ENCODE measurements around the gene BRINP3. TPM values are rescaled to one million over a fixed set of nuclear protein-coding genes. Genes with fewer than 3 reads are reported as not detected.

Gene BRINP3
- total RNA-seq, 1 donor from 2014 or later = 0.25 TPM

- peaks cover 14% of the 10 kb centered on the region for H3K9me3 Mint-ChIP-seq
- DNase-seq (ENCODE audit: low spot score in 2 of 2, unreplicated experiment in 2 of 2) = no peak
- TF ChIP-seq CTCF (IDR thresholded peaks at IDR 0.05; ENCODE audit: unreplicated experiment) = no peak
- no peak overlapping the region for H3K27ac Mint-ChIP-seq
- H3K36me3 Mint-ChIP-seq = peaks cover 2% of the 10 kb centered on the region
- no peaks in the 10 kb centered on the region for H3K4me1 Mint-ChIP-seq
- H3K27me3 Mint-ChIP-seq (ENCODE audit: low read depth) = peaks cover 2% of the 10 kb centered on the region
- no peak overlapping the region for H3K4me3 Mint-ChIP-seq
Observed at GRCh38 chr1:190296453-190296852, 181.2 kb downstream of the BRINP3 start.

GRCh38 chr1:190289897-190290296 is 187.8 kb downstream of the BRINP3 start:
- no peak overlapping the region for H3K27ac Mint-ChIP-seq
- DNase-seq (ENCODE audit: low spot score in 2 of 2, unreplicated experiment in 2 of 2) = no peak
- no peak for TF ChIP-seq CTCF (IDR thresholded peaks at IDR 0.05; ENCODE audit: unreplicated experiment)

GRCh38 chr1:190286111-190286510 is 191.6 kb downstream of the BRINP3 start:
- no peak for TF ChIP-seq CTCF (IDR thresholded peaks at IDR 0.05; ENCODE audit: unreplicated experiment)
- Mint-ChIP-seq H3K4me3 (no peak overlapping the region), H3K4me1 (no peaks in the 10 kb centered on the region), H3K27ac (no peak overlapping the region), H3K36me3 (no peaks in the 10 kb centered on the region), H3K27me3 (ENCODE audit: low read depth) (peaks cover 2% of the 10 kb centered on the region), H3K9me3 (no peaks in the 10 kb centered on the region)
- no peak for DNase-seq (ENCODE audit: low spot score in 2 of 2, unreplicated experiment in 2 of 2)

More at GRCh38 chr1:190289897-190290296, 187.8 kb downstream of the BRINP3 start:
- no peaks in the 10 kb centered on the region for H3K4me1 Mint-ChIP-seq
- no peaks in the 10 kb centered on the region for H3K36me3 Mint-ChIP-seq
- no peaks in the 10 kb centered on the region for H3K9me3 Mint-ChIP-seq
- H3K4me3 Mint-ChIP-seq = no peak overlapping the region
- H3K27me3 Mint-ChIP-seq (ENCODE audit: low read depth) = peaks cover 2% of the 10 kb centered on the region

GRCh38 chr1:190277107-190277506 is 200.6 kb downstream of the BRINP3 start:
- no peak for TF ChIP-seq CTCF (IDR thresholded peaks at IDR 0.05; ENCODE audit: unreplicated experiment)
- DNase-seq (ENCODE audit: low spot score in 2 of 2, unreplicated experiment in 2 of 2) = no peak
- Mint-ChIP-seq H3K36me3 (no peaks in the 10 kb centered on the region), H3K4me1 (no peaks in the 10 kb centered on the region), H3K27ac (no peak overlapping the region), H3K4me3 (no peak overlapping the region), H3K9me3 (no peaks in the 10 kb centered on the region), H3K27me3 (ENCODE audit: low read depth) (peaks cover 10% of the 10 kb centered on the region)

GRCh38 chr1:190274721-190275120 is 202.9 kb downstream of the BRINP3 start:
- Mint-ChIP-seq H3K4me1 (no peaks in the 10 kb centered on the region), H3K9me3 (no peaks in the 10 kb centered on the region), H3K27me3 (ENCODE audit: low read depth) (peaks cover 16% of the 10 kb centered on the region), H3K27ac (no peak overlapping the region), H3K4me3 (no peak overlapping the region), H3K36me3 (no peaks in the 10 kb centered on the region)
- DNase-seq (ENCODE audit: low spot score in 2 of 2, unreplicated experiment in 2 of 2) = no peak
- no peak for TF ChIP-seq CTCF (IDR thresholded peaks at IDR 0.05; ENCODE audit: unreplicated experiment)

- no peak for TF ChIP-seq CTCF (IDR thresholded peaks at IDR 0.05; ENCODE audit: unreplicated experiment)
- H3K4me1 Mint-ChIP-seq = no peaks in the 10 kb centered on the region
- H3K27ac Mint-ChIP-seq = no peak overlapping the region
- DNase-seq (ENCODE audit: low spot score in 2 of 2, unreplicated experiment in 2 of 2) = no peak
- no peaks in the 10 kb centered on the region for H3K9me3 Mint-ChIP-seq
- no peaks in the 10 kb centered on the region for H3K36me3 Mint-ChIP-seq
- H3K27me3 Mint-ChIP-seq (ENCODE audit: low read depth) = peaks cover 19% of the 10 kb centered on the region
- no peak overlapping the region for H3K4me3 Mint-ChIP-seq
Observed at GRCh38 chr1:190273161-190273560, 204.5 kb downstream of the BRINP3 start.

Data from mesothelial cell of epicardium (in vitro differentiated cells).